HEK293 (cell line): ENCODE data around the gene HCRTR2.

Experiments used
- GLI2 ChIP-seq: fragments of 450-650 bp; formaldehyde crosslinking; IDR thresholded peaks from 2 replicates; pipeline ENCODE4; 2017; ENCODE audit warnings: missing biosample characterization, missing genetic modification characterization, low read depth, borderline replicate concordance
- GLIS2 ChIP-seq: fragments of 450-650 bp; formaldehyde crosslinking; IDR thresholded peaks from 2 replicates; pipeline ENCODE4 v1.5.1; 2016; ENCODE audit warnings: missing biosample characterization, missing genetic modification characterization
- MZF1 ChIP-seq: fragments of 450-650 bp; formaldehyde crosslinking; IDR thresholded peaks from 2 replicates; pipeline ENCODE4 v1.5.1; 2017; ENCODE audit warnings: missing biosample characterization, missing genetic modification characterization, borderline replicate concordance
- REPIN1 ChIP-seq: fragments of 450-650 bp; formaldehyde crosslinking; IDR thresholded peaks from 2 replicates; pipeline ENCODE4 v1.5.1; 2017; ENCODE audit warnings: missing biosample characterization, missing genetic modification characterization, low read depth
- SCRT1 ChIP-seq: fragments of 450-650 bp; formaldehyde crosslinking; IDR thresholded peaks from 2 replicates; pipeline ENCODE4 v1.5.1; 2016; ENCODE audit warnings: missing biosample characterization, missing genetic modification characterization, borderline replicate concordance
- SCRT2 ChIP-seq: fragments of 450-650 bp; formaldehyde crosslinking; IDR thresholded peaks from 2 replicates; pipeline ENCODE4 v1.5.1; 2016; ENCODE audit warnings: missing biosample characterization, missing genetic modification characterization
- SETDB1 ChIP-seq: IDR thresholded peaks from one replicate; pipeline ENCODE4 v1.6.1; 2017; ENCODE audit warnings: mild to moderate bottlenecking, low read length, moderate library complexity, mixed read lengths; ENCODE audit not compliant: insufficient read length
- ZBTB17 ChIP-seq: fragments of 450-650 bp; formaldehyde crosslinking; IDR thresholded peaks from 2 replicates; pipeline ENCODE4 v1.5.1; 2016; ENCODE audit warnings: missing biosample characterization, missing genetic modification characterization
- ZBTB49 ChIP-seq: fragments of 450-650 bp; formaldehyde crosslinking; IDR thresholded peaks from 2 replicates; pipeline ENCODE4 v1.5.1; 2016; ENCODE audit warnings: missing biosample characterization, missing genetic modification characterization, low read depth
- ZNF132 ChIP-seq: fragments of 450-650 bp; formaldehyde crosslinking; IDR thresholded peaks from 2 replicates; pipeline ENCODE4 v1.5.1; 2017; ENCODE audit warnings: missing biosample characterization, missing genetic modification characterization, borderline replicate concordance
- ZNF157 ChIP-seq: fragments of 450-650 bp; formaldehyde crosslinking; IDR thresholded peaks from 2 replicates; pipeline ENCODE4 v1.5.1; 2016; ENCODE audit warnings: missing biosample characterization, missing genetic modification characterization
- ZNF2 ChIP-seq: fragments of 450-650 bp; formaldehyde crosslinking; IDR thresholded peaks from 2 replicates; pipeline ENCODE4 v1.5.1; 2016; ENCODE audit warnings: missing biosample characterization, missing genetic modification characterization
- ZNF221 ChIP-seq: fragments of 450-650 bp; formaldehyde crosslinking; IDR thresholded peaks from 2 replicates; pipeline ENCODE4 v1.5.1; 2017; ENCODE audit warnings: missing biosample characterization, missing genetic modification characterization, borderline replicate concordance
- ZNF23 ChIP-seq: fragments of 450-650 bp; formaldehyde crosslinking; IDR thresholded peaks from 2 replicates; pipeline ENCODE4 v1.5.1; 2016; ENCODE audit warnings: missing biosample characterization, missing genetic modification characterization, borderline replicate concordance
- ZNF274 ChIP-seq, 2 experiments: fragments of 200-500 bp in 1 of 2; fragments of 450-650 bp in 1 of 2; sonication (Bioruptor generic) in 1 of 2; formaldehyde crosslinking in 1 of 2; IDR thresholded peaks; 2 replicates each; pipeline versions ENCODE4 v1.5.1 to v1.6.1; 2014 to 2016; ENCODE audit warnings: borderline replicate concordance in 1 of 2, inconsistent platforms in 1 of 2, low read length in 1 of 2, missing biosample characterization in 1 of 2, missing genetic modification characterization in 1 of 2
- ZNF350 ChIP-seq: fragments of 450-650 bp; formaldehyde crosslinking; IDR thresholded peaks from 2 replicates; pipeline ENCODE4 v1.5.0; 2017; ENCODE audit warnings: missing biosample characterization, mild to moderate bottlenecking, missing genetic modification characterization
- ZNF626 ChIP-seq: fragments of 450-650 bp; sonication (Bioruptor Pico); formaldehyde crosslinking; IDR thresholded peaks from 2 replicates; pipeline ENCODE4 v1.5.1; 2018; ENCODE audit warnings: missing biosample characterization, missing genetic modification characterization, inconsistent platforms
- ZNF654 ChIP-seq: fragments of 450-650 bp; formaldehyde crosslinking; IDR thresholded peaks from 2 replicates; pipeline ENCODE4 v1.5.1; 2016; ENCODE audit warnings: low read depth, missing biosample characterization, missing genetic modification characterization
- ZNF670 ChIP-seq: fragments of 450-650 bp; formaldehyde crosslinking; IDR thresholded peaks from 2 replicates; pipeline ENCODE4 v1.5.1; 2016; ENCODE audit warnings: missing biosample characterization, missing genetic modification characterization, low read depth
- ZNF677 ChIP-seq: fragments of 450-650 bp; IDR thresholded peaks from 2 replicates; pipeline ENCODE4 v1.5.0; 2018; ENCODE audit warnings: missing biosample characterization, mild to moderate bottlenecking, missing genetic modification characterization, moderate library complexity
- ZNF701 ChIP-seq: fragments of 450-650 bp; formaldehyde crosslinking; IDR thresholded peaks from 2 replicates; pipeline ENCODE4 v1.5.1; 2016; ENCODE audit warnings: missing biosample characterization, missing genetic modification characterization
- ZNF707 ChIP-seq: fragments of 450-650 bp; formaldehyde crosslinking; IDR thresholded peaks from 2 replicates; pipeline ENCODE4 v1.5.1; 2016; ENCODE audit warnings: missing biosample characterization, missing genetic modification characterization
- ZNF76 ChIP-seq: fragments of 450-650 bp; formaldehyde crosslinking; IDR thresholded peaks from 2 replicates; pipeline ENCODE4; 2016; ENCODE audit warnings: low read depth, missing biosample characterization, missing genetic modification characterization, borderline replicate concordance
- ZXDB ChIP-seq: fragments of 450-650 bp; formaldehyde crosslinking; IDR thresholded peaks from 2 replicates; pipeline ENCODE4 v1.5.1; 2016; ENCODE audit warnings: missing biosample characterization, missing genetic modification characterization
- TF ChIP-seq, protein P1 (sequence below): fragments of 450-650 bp; formaldehyde crosslinking; IDR thresholded peaks from 2 replicates; pipeline ENCODE4 v1.5.1; 2016; ENCODE audit warnings: missing biosample characterization, missing genetic modification characterization
- TF ChIP-seq, protein P2 (sequence below): fragments of 450-650 bp; formaldehyde crosslinking; IDR thresholded peaks from 2 replicates; pipeline ENCODE4 v1.5.1; 2016; ENCODE audit warnings: missing biosample characterization, missing genetic modification characterization
- TF ChIP-seq, protein P3 (sequence below): fragments of 450-650 bp; formaldehyde crosslinking; IDR thresholded peaks from 2 replicates; pipeline ENCODE4 v1.5.1; 2016; ENCODE audit warnings: missing biosample characterization, missing genetic modification characterization
- TF ChIP-seq, protein P4 (sequence below): fragments of 450-650 bp; formaldehyde crosslinking; IDR thresholded peaks from 2 replicates; pipeline ENCODE4 v1.5.1; 2016; ENCODE audit warnings: missing biosample characterization, missing genetic modification characterization

Gene HCRTR2

DNA sequence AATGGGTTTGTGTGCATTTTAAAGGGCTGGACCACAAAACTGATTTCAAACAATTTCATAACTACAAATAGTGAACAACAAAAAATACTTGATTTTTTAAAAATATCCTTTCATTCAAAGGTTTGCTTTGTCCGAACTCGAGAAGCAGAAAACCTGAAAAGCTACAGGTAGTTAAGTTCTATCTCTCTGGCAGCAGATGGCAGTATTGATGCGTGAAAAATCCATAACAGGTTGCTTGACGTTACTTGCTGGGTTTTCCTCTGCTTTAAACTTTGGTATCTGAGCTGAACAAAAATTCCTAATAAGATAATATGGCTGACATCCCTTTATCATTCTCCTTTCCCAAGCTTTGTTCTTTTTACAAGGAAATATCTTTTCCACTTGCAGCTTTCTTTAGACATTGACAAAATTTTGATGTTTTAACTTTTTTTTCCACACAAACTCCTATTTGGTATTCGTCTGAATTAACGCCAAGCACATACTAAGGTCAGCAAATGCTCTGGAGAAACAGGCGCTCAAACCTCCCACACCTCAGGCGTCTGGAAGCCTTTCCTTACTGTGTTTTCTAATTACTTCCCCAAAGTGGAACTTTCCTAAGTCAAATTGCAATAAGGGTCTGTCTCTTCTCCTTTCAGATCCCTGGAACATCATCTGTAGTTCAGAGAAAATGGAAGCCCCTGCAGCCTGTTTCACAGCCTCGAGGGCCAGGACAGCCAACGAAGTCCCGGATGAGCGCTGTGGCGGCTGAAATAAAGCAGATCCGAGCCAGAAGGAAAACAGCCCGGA lies 102.6 kb downstream of the HCRTR2 start (continued):
- TF ChIP-seq GLI2 (tag by site-specific recombination), result no peak
- no peak for TF ChIP-seq ZBTB49 (tag by site-specific recombination)
- no peak for TF ChIP-seq ZNF670 (tag by site-specific recombination)
- TF ChIP-seq, protein P1, sequence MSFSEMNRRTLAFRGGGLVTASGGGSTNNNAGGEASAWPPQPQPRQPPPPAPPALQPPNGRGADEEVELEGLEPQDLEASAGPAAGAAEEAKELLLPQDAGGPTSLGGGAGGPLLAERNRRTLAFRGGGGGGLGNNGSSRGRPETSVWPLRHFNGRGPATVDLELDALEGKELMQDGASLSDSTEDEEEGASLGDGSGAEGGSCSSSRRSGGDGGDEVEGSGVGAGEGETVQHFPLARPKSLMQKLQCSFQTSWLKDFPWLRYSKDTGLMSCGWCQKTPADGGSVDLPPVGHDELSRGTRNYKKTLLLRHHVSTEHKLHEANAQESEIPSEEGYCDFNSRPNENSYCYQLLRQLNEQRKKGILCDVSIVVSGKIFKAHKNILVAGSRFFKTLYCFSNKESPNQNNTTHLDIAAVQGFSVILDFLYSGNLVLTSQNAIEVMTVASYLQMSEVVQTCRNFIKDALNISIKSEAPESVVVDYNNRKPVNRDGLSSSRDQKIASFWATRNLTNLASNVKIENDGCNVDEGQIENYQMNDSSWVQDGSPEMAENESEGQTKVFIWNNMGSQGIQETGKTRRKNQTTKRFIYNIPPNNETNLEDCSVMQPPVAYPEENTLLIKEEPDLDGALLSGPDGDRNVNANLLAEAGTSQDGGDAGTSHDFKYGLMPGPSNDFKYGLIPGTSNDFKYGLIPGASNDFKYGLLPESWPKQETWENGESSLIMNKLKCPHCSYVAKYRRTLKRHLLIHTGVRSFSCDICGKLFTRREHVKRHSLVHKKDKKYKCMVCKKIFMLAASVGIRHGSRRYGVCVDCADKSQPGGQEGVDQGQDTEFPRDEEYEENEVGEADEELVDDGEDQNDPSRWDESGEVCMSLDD (tag by site-specific recombination), result no peak
- TF ChIP-seq ZNF707 (tag by site-specific recombination), result no peak
- no peak for TF ChIP-seq SETDB1
- no peak for TF ChIP-seq ZNF701 (tag by site-specific recombination)
- no peak for TF ChIP-seq ZNF132 (tag by site-specific recombination)
- no peak for TF ChIP-seq ZNF157 (tag by site-specific recombination)
- TF ChIP-seq, protein P2, sequence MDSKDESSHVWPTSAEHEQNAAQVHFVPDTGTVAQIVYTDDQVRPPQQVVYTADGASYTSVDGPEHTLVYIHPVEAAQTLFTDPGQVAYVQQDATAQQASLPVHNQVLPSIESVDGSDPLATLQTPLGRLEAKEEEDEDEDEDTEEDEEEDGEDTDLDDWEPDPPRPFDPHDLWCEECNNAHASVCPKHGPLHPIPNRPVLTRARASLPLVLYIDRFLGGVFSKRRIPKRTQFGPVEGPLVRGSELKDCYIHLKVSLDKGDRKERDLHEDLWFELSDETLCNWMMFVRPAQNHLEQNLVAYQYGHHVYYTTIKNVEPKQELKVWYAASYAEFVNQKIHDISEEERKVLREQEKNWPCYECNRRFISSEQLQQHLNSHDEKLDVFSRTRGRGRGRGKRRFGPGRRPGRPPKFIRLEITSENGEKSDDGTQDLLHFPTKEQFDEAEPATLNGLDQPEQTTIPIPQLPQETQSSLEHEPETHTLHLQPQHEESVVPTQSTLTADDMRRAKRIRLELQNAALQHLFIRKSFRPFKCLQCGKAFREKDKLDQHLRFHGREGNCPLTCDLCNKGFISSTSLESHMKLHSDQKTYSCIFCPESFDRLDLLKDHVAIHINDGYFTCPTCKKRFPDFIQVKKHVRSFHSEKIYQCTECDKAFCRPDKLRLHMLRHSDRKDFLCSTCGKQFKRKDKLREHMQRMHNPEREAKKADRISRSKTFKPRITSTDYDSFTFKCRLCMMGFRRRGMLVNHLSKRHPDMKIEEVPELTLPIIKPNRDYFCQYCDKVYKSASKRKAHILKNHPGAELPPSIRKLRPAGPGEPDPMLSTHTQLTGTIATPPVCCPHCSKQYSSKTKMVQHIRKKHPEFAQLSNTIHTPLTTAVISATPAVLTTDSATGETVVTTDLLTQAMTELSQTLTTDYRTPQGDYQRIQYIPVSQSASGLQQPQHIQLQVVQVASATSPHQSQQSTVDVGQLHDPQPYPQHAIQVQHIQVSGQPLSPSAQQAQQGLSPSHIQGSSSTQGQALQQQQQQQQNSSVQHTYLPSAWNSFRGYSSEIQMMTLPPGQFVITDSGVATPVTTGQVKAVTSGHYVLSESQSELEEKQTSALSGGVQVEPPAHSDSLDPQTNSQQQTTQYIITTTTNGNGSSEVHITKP (tag by site-specific recombination), result no peak
- TF ChIP-seq MZF1 (tag by site-specific recombination), result no peak
- no peak for TF ChIP-seq GLIS2 (tag by site-specific recombination)
- no peak for TF ChIP-seq ZNF2 (tag by site-specific recombination)
- peak; percentile 89 for TF ChIP-seq ZNF654 (tag by site-specific recombination)
- no peak for TF ChIP-seq ZNF677
- peak; percentile 99 for TF ChIP-seq SCRT2 (tag by site-specific recombination)
- TF ChIP-seq ZNF350, result no peak
- no peak for TF ChIP-seq REPIN1 (tag by site-specific recombination)
- no peak for TF ChIP-seq ZNF23
- TF ChIP-seq SCRT1 (tag by site-specific recombination), result peak; percentile 92; the same call in 1 of the 2 replicates
- TF ChIP-seq, protein P3, sequence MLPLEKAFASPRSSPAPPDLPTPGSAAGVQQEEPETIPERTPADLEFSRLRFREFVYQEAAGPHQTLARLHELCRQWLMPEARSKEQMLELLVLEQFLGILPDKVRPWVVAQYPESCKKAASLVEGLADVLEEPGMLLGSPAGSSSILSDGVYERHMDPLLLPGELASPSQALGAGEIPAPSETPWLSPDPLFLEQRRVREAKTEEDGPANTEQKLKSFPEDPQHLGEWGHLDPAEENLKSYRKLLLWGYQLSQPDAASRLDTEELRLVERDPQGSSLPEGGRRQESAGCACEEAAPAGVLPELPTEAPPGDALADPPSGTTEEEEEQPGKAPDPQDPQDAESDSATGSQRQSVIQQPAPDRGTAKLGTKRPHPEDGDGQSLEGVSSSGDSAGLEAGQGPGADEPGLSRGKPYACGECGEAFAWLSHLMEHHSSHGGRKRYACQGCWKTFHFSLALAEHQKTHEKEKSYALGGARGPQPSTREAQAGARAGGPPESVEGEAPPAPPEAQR, result no peak
- no peak for TF ChIP-seq ZNF221 (tag by site-specific recombination)
- TF ChIP-seq ZXDB (tag by site-specific recombination), result no peak
- TF ChIP-seq ZNF274 (IDR thresholded peaks at IDR 0.05; ENCODE audit: low read length), result no peak
- TF ChIP-seq ZNF274 (tag by site-specific recombination; IDR thresholded peaks at IDR 0.05; ENCODE audit: borderline replicate concordance), result no peak
- no peak for TF ChIP-seq ZNF626 (tag by site-specific recombination)
- TF ChIP-seq ZNF76 (tag by site-specific recombination), result no peak
- no peak for TF ChIP-seq ZBTB17 (tag by site-specific recombination)
- TF ChIP-seq, protein P4, sequence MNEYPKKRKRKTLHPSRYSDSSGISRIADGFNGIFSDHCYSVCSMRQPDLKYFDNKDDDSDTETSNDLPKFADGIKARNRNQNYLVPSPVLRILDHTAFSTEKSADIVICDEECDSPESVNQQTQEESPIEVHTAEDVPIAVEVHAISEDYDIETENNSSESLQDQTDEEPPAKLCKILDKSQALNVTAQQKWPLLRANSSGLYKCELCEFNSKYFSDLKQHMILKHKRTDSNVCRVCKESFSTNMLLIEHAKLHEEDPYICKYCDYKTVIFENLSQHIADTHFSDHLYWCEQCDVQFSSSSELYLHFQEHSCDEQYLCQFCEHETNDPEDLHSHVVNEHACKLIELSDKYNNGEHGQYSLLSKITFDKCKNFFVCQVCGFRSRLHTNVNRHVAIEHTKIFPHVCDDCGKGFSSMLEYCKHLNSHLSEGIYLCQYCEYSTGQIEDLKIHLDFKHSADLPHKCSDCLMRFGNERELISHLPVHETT (tag by site-specific recombination), result no peak
